ENCODE data around the gene LTBP2. TPM values are rescaled to one million over a fixed set of nuclear protein-coding genes. Genes with fewer than 3 reads are reported as not detected.
"Not testable (repeated sequence)": the region's sequence is repeated elsewhere in the genome, so short reads cannot be mapped to it uniquely, and the experiment has no call there.

The LTBP2 gene
- total RNA-seq, 1 donor from 2014 or later, result 93.0 TPM

- intact Hi-C loops (cut with DNase I), result no loop called here
- DNase-seq (ENCODE audit: low spot score) (no peak), ATAC-seq (no peak)
Observed at GRCh38 chr14:74456684-74457564, 155.1 kb downstream of the LTBP2 start.

GRCh38 chr14:74454397-74454796 is 157.6 kb downstream of the LTBP2 start:
- ATAC-seq; intact Hi-C loops (cut with DNase I); DNase-seq (ENCODE audit: low spot score): not testable (repeated sequence)

Other genes with a start within 250 kb of the LTBP2 start
- 0.58 TPM for gene SYNDIG1L, start 186.0 kb downstream of the LTBP2 start, total RNA-seq
- gene NPC2, start 118.9 kb downstream of the LTBP2 start, total RNA-seq, result 258 TPM
- gene ISCA2, start 118.5 kb downstream of the LTBP2 start, total RNA-seq, result 19.3 TPM
- gene AREL1, start 100.8 kb upstream of the LTBP2 start, total RNA-seq, result 26.7 TPM
- 43.0 TPM for gene FCF1, start 100.9 kb upstream of the LTBP2 start, total RNA-seq
- gene YLPM1, start 151.1 kb upstream of the LTBP2 start, total RNA-seq, result 91.2 TPM